NCI-H1105 (cell line): ENCODE results near the gene FGF14.
A peak's percentile ranks its signal among the peaks of the same experiment; 100 is the strongest.
"Not testable (repeated sequence)": the region's sequence is repeated elsewhere in the genome, so short reads cannot be mapped to it uniquely, and the experiment has no call there.

Source experiments
- DNase-seq: peaks from one replicate; lab custom pipeline; 2025; lab: John Stamatoyannopoulos, UW

FGF14 gene

DNA sequence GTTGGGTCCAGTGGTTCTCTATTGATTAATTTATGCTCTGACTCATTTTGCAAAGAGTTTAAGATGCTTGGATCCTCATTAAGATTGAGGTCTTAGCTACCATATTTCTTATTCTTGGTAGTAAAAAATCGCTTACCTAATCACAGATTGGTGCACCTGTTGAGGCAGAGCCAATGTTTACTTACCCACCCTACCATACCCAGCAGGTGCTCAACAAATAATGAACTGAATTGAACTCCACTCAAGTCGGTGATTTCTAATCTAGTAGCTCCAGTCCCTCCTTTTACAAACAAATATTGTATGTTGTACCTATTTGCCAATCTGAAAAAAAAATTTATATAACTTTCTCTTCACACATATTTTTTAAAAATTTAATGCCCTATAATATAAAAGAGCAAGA, 361.0 kb downstream of the FGF14 start:
- peak; percentile 63 for DNase-seq

DNA sequence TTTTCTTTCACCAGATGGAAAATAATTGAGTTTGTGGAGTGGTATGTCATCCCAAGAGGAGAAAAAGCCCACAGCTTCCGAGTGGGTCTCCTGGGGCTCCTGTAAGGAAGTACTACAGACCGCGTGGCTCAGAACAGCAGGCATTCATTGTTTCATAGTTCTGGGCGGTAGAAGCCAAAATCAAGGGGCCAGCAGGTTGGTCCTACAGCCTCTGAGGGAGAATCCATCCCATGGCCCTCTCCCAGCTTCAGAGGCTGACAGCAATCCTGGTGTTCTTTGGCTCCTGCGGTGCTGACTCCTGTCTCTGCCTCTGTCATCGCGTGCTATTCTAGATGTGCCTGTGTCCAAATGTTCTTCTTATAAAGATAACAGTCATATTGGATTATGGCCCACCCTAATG, 362.6 kb downstream of the FGF14 start:
- no peak for DNase-seq

DNA sequence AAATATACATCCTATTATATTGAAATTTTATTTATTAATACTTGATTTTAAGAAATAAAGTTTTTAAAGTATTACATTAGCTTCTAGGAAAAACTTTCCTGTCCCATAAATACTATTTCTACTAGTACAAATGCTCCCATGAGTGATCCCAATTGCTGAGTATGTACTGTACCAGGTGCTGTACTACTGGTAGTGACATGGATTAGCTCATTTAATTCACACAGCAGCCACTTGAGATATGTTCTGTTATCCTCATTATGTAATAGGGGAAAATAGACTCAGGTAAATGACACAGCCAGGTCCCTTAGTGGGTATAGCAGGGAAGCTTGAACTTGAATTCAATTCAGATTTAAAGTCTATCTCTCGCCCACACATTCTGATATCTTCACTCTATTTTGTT, 363.1 kb downstream of the FGF14 start:
- DNase-seq = no peak

GRCh38 chr13:102035969-102036368, 365.9 kb downstream of the FGF14 start:
- no peak for DNase-seq

GRCh38 chr13:102033857-102034331, 368.0 kb downstream of the FGF14 start:
- DNase-seq = no peak

- no peak for DNase-seq
These were observed 368.5 kb downstream of the FGF14 start for GRCh38 chr13:102033386-102033785.

DNA sequence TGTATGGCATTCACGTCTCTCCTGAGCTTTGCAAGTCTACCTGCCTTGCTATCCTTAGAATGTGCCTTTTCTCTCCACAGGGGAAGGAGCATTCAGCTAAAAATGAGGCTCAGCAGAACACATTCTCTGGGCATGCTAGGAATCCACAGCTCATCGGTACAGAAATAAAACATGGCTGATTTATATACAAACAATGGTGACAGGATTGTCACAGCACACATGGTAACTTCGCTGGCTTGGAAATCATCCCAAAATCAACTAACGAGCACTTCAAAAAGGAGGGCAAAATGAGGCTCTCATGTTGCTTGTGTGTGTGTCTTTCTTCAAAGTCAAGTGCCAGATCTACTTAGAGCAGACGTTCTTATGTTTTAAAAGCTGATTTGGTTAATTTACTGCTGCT, 373.0 kb downstream of the FGF14 start:
- peak; percentile 62 for DNase-seq

GRCh38 chr13:102028206-102028605, 373.6 kb downstream of the FGF14 start:
- DNase-seq = no peak

- no peak for DNase-seq
These were observed 380.1 kb downstream of the FGF14 start for GRCh38 chr13:102021777-102022176.

DNA sequence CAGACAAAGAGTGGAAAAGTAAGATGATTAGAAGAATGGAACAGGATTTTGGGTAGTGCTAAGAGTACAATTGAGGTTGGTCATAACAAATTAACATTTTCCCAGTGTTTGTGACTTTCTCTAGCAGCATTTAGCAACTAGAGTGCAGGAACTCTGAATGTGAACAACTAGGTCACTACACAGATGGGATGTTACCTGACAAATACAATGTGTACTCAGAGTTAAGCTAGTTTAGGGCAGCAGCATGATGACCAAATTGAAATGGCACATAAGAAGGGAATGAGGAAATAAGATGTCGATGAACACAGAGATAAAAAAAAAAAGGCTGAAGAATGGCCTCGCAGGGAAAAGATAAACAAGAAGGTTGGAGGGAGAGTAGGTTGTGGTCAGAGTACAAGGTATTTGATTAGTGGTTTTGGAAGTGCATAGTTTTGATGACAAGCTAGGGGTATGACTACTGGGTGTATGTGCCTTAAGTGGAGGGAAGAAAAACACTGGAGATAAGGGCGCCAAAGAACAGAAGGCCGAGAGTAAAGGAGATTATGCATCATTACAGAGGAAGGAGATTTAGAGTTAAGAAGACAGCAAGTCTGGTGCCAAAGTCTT, 381.1 kb downstream of the FGF14 start:
- DNase-seq = no peak

GRCh38 chr13:102018716-102019115, 383.1 kb downstream of the FGF14 start:
- no peak for DNase-seq

- no peak for DNase-seq
These were observed 384.6 kb downstream of the FGF14 start for GRCh38 chr13:102017248-102017647.

- DNase-seq = no peak
These were observed 389.3 kb downstream of the FGF14 start for GRCh38 chr13:102012299-102013293.

- not testable (repeated sequence) for DNase-seq
These were observed 390.4 kb downstream of the FGF14 start for GRCh38 chr13:102011455-102011854.

DNA sequence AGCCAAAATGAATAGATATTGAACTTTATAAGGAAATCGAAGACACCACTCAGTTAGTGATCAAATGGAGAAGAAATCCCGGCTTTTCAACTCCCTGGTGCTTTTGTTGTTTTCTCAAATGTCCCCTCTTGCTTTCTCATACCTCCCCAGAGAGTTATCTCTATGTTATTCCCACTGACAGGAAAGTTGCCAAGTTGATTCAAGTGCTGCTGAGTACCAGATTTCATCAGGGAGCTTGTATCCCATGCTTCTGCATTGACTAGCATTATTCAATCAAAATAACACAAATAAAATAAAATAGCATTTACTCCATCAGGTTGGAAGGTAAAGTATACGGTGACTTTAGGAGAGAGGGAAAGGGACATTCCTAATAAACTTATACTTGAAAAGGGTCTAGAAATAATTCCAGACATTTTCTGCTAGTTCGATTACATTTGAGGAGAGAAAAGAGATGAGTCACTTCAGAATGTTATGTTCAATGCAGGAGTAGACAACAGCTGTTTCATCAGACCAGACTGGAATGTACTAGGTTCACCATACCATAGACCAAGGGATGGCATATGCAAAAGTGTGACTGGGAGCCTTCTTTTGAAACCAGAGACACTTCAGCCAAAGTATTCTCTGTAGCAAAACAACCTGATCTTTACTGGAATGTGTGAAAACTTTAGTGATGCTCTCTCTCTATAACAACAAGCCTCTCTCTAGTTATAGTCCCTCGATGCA, 397.8 kb downstream of the FGF14 start:
- no peak for DNase-seq

DNA sequence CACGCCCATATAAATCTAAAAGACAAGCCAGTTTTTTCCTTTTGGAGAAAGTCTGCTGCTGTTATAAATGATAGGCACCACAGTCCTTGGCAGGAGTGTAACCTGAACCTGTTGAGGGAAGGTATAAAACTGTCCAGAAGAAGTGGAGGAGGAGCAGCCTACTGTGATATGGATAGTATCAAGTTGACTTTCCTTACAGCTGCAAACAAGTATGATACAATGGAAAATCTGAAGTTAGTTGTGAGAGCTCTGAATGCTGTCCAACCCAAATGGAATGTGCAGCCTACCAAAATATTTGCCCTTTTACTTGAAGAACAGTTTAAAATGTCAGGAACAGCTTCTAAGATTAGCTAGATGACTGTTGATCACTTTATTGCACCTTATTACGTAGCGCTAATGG, 399.6 kb downstream of the FGF14 start:
- DNase-seq = no peak

DNA sequence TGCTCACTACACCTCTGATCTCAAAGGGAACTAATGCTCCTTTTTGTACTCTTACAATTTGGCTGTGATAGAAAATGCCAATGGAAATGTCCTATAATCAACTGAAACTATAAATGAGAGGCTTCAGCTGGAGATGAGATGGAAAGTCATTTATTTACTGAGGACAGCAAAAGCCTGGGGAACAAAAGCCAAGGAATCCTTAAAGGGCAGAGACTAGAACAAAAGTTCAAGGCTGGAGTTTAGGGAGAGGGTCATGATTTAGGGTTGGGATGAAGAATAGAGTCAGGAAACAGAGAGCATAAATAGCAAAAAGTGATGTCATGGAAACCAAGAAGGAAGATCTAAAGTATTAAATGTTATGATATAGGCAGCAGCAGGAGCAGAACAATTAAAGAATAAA, 401.1 kb downstream of the FGF14 start:
- DNase-seq = no peak

DNA sequence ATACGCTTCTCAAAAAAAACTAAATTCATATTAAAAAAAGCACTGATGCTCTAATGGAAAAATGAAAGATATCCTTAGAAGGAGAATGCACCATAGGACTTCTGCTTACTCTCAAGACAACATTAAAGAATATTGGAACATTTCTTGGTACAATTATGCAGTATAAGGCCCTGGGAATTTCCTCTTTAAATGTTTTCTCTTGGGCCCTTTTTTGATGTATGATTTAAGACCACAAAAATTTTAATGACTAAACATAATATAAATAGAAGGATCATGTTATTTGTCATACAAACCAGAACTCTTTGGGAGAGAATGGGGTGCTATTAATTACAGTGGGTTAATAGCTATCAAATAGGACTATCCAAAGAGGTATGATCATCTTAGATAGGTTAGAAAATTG, 403.7 kb downstream of the FGF14 start:
- DNase-seq = no peak

- DNase-seq = no peak
These were observed 404.9 kb downstream of the FGF14 start for GRCh38 chr13:101996954-101997353.

DNA sequence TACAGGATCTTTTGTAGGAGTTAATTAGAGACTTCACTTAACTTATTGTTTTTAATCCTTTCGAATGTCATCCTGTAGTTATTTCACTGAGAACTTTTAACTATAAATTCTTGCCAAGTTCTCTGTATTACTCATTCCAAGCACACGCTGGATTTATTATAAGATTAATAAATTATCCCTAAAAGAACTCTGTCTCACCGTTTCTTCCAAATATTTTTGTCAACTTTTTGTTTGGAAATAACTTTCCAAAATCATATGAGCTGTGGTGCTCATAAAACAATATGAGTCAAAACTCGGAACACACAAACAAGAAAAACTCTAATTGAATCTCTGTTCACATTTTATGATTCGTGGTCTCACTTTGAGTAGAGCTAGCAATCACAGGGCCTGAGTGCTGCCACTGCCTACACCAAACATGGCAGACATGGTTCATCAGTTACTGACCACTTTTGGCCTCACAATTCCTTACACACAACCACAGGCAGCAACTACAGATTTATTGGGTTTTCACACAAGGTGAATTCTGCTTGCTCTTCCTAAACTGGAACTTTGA, 412.0 kb downstream of the FGF14 start:
- DNase-seq = no peak

- no peak for DNase-seq
These were observed 413.7 kb downstream of the FGF14 start for GRCh38 chr13:101988140-101988539.

- no peak for DNase-seq
These were observed 415.5 kb downstream of the FGF14 start for GRCh38 chr13:101986316-101986715.
